Measurements from ENCODE around the gene PLAAT2.

GRCh38 chr11:63507511-63507910, 55.7 kb downstream of the PLAAT2 start:
- TF ChIP-seq, protein P1, sequence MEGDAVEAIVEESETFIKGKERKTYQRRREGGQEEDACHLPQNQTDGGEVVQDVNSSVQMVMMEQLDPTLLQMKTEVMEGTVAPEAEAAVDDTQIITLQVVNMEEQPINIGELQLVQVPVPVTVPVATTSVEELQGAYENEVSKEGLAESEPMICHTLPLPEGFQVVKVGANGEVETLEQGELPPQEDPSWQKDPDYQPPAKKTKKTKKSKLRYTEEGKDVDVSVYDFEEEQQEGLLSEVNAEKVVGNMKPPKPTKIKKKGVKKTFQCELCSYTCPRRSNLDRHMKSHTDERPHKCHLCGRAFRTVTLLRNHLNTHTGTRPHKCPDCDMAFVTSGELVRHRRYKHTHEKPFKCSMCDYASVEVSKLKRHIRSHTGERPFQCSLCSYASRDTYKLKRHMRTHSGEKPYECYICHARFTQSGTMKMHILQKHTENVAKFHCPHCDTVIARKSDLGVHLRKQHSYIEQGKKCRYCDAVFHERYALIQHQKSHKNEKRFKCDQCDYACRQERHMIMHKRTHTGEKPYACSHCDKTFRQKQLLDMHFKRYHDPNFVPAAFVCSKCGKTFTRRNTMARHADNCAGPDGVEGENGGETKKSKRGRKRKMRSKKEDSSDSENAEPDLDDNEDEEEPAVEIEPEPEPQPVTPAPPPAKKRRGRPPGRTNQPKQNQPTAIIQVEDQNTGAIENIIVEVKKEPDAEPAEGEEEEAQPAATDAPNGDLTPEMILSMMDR (IDR thresholded peaks at IDR 0.05) = no peak
- no peak for TF ChIP-seq POLR2AphosphoS5 (IDR thresholded peaks at IDR 0.05)

Measured in prostate gland (tissue), 2 donors.